Muscle of back (tissue), 11 donors: ENCODE measurements around the gene BTN3A1. TPM values are rescaled to one million over a fixed set of nuclear protein-coding genes. Genes with fewer than 3 reads are reported as not detected.
"Not testable (repeated sequence)": the region's sequence is repeated elsewhere in the genome, so short reads cannot be mapped to it uniquely, and the experiment has no call there.

Source experiments
- DNase-seq, 3 donors: peaks; one replicate each; pipeline versions ENCODE4 v3.0.0 to v3.0.0-alpha.2; 2013
- polyA plus RNA-seq, 10 donors: library from polyadenylated mRNA; unstranded; fragments of 120-200 nt; gene quantifications; one replicate each; pipeline ENCODE4 v1.2.1, GENCODE V29; 2013; ENCODE audit not compliant: insufficient read length in 10 of 10

The BTN3A1 gene
- polyA plus RNA-seq, 10 donors, result 18.2 to 37.0 (median 22.1) TPM

DNA sequence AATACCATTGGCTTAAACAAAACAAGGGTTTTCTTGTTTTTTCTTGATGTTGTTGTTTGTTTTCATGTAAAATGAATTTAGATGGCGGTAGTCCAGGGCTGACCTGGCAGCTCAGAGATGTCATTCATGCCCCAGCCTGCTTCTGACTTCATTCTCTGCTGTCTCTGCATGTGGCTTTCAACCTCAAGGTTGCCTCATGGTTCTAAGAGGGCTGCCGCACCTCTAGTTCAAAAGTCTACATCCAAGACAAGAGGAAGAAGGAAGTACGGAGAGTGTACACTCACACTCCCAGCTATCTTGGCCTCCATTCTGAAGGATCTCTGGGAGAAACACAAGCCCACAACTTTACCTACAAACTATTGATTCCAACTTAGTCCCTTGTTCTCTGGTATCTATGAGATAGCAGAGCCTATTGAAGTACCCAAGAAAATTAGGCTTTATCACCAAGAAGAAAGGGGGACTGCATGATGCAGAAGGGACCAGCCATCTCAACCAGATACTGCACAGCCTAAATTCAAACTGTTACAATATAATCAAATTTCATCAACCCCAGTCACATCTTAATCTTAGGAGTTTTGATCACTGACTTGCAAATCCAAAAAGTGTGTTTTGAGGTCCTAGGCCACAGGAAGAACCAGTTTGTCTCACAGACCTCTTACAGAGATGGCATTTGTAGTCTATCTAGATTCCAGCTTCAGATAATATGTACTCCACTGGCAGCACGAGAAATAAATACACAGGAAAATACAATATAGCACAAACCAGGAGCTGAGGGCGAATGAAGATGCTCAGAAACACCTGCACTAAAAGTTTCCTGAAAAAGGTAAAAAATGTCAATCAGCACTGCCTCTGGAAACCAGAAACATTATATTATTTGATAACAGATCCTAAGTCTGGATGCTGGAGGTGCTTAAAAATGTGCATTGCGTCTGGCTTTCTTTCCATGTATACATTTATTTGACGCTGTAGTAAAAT, 37.4 kb downstream of the BTN3A1 start:
- DNase-seq, result peak in 1 of 3 donors; percentile 8

DNA sequence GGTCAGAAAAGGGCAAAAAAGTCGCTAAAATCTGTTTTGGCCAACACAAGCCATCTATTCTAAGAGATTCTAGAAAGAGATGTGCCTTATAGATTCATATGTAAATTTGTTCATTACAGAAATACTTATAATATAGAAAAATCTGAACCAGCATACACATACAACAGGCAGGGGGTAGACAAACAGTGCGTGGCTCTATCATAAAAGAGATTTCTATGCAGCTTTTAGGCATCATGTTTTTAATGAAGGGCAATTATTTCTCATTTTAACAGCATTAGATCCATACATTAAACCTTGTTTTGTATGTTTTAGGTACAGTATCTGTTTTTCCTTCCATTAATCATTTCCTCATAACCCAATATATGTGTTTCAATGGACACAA, 38.9 kb downstream of the BTN3A1 start:
- no peak for DNase-seq

DNA sequence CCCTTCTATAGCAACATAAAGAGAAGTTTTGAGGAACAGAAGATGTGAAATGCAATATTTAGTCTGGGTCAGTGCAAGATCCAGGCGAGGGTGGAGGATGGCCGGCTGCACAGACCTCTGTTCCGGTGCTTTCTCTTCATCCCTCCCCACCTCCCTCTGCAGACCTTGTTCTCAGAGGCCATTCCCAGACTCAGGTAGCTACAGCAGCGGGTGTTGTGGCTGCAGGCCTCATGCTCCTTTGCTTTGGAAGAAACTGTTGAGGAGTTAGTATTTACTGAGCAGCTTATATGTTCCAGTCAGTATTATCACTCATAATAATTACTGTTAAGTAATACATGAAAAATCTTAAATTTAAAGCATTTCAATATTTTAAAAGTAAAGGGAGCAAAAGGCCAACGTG, 39.9 kb downstream of the BTN3A1 start:
- no peak for DNase-seq

- DNase-seq, result no peak
These were observed 44.0 kb downstream of the BTN3A1 start for GRCh38 chr6:26445934-26446667.

DNA sequence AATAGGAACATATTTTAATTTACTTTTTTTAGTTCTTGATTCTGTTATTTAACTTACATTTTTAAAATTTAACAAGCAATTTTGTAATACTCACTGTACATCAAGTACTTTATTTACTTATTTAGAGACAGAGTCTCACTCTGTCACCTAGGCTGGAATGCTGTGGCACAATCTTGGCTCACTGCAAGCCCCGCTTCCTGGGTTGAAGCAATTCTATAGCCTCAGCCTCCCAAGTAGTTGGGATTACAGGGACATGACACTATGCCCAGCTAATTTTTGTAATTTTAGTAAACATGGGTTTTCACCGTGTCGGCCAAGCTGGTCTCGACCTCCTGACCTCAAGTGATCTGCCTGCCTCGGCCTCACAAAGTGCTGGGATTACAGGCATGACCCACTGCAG, 45.2 kb downstream of the BTN3A1 start:
- no peak for DNase-seq

GRCh38 chr6:26450240-26450639, 48.2 kb downstream of the BTN3A1 start:
- DNase-seq, result no peak

GRCh38 chr6:26452631-26453235, 50.7 kb downstream of the BTN3A1 start:
- DNase-seq, result no peak

GRCh38 chr6:26454631-26455030, 52.6 kb downstream of the BTN3A1 start:
- no peak for DNase-seq

DNA sequence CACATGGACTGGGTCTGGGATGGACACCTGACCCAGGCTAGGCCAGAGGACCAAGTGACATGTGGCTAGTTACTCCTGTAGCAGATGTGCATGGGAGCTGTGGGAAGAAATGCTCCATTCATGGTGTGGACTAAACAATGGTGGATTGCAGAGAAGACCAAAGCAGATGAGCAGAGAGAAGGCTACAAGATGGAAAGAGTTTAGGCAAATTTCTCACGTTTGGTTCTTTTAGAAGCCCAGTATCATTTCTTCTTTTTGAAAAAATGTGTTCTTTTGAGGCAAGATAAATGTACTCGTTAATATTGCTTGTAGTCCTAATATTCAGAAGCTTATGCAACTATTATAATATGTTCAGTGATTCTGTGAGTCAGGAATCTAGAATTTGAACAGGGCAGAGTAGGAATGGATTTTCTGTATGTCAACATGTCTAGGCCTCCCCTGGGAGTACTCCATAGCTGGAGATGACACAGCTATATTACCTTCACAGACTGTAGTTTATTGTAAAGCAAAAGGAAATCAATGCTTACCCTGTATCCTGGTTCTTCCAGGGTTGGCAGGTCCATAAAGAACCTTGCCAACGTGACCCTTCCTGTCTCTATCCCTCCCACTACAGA, 53.4 kb downstream of the BTN3A1 start:
- no peak for DNase-seq

GRCh38 chr6:26457264-26457805, 55.3 kb downstream of the BTN3A1 start:
- no peak for DNase-seq

DNA sequence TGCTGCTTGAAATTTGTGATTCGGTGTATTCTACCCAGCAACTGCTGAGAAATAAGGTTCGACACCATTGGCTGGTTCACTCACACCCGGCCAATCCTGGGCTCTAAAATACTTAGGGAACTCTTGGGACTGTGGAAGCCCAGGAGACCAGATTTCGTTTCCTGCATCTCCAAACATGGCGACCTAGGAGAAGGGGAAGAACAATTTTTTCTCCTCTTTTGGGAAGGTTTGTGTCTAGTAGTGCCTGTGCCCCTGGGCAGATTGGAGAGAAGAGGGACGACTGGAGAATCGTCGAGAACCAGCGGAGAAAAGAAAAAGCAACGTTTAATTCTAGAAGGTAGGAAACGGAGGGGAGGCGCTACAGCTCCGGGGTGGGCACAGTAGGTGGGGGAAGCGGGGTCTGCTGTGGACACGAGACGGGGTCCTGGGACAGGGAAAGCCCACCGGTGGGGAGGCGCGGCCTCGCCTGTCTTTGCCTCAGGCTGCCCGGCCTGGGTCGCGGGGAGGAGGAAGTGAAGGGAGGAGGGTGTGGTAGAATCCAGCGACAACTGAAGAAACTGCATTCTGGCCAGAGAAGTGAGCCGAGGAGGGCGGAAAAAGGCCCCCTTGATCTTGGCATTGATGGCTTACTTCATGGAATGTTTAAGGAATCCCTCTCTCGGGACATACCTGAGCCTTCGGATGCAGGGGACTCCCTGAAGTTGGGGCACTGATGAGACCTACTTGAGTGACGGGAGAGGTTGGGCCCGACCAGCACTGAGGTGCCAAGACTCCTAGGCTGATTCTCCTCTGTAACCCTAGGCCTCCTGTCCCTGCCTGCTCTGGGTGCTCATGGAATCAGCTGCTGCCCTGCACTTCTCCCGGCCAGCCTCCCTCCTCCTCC, 56.0 kb downstream of the BTN3A1 start, which contains the start of gene BTN2A1:
Gene BTN2A1 (plus strand): TSS at position 150 of the 883 bp plus-strand sequence. CDS start 682 bp downstream, at position 832.
- peak; percentile 95 to 97 (median 96) for DNase-seq

DNA sequence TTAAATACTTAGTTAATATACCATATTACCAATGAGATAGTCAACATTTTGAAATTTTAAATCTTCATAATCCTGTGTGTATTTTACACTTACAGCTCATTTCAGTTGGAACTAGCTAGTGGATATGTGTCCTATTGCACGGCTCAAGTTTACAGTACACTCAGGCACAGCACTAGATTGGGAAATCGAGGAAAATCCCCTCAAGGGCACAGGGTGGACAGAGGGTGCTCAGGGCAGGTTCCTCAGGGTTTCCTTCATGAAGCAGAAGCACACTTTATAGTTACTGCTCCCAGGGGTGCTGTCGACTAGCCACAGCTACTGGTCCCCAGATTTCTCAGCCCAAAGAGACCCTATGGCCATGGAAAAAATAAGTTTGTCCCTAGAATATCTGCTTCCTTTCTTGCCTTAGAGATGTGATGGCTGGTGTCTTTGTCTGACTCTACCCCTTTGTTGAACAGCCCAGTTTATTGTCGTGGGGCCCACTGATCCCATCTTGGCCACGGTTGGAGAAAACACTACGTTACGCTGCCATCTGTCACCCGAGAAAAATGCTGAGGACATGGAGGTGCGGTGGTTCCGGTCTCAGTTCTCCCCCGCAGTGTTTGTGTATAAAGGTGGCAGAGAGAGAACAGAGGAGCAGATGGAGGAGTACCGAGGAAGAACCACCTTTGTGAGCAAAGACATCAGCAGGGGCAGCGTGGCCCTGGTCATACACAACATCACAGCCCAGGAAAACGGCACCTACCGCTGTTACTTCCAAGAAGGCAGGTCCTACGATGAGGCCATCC, 57.1 kb downstream of the BTN3A1 start:
- no peak for DNase-seq

GRCh38 chr6:26461353-26461752, 59.3 kb downstream of the BTN3A1 start:
- not testable (repeated sequence) for DNase-seq

DNA sequence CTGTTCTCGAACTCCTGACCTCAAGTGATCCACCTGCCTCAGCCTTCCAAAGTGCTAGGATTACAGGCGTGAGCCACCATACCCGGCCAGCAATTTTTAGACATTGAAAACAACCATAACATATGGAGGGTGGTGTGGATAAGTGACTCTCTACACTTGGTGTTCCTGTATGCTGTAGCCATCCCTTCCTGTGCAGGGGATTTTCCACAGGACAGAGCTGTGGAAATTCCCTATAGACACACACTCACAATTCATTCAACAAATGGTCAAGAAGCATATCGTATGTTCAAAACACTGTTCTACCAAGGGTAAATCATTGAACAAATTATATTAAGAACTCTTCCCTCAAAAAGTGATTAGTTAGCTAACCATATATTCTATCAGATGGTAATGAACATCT, 61.9 kb downstream of the BTN3A1 start:
- DNase-seq, result no peak

DNA sequence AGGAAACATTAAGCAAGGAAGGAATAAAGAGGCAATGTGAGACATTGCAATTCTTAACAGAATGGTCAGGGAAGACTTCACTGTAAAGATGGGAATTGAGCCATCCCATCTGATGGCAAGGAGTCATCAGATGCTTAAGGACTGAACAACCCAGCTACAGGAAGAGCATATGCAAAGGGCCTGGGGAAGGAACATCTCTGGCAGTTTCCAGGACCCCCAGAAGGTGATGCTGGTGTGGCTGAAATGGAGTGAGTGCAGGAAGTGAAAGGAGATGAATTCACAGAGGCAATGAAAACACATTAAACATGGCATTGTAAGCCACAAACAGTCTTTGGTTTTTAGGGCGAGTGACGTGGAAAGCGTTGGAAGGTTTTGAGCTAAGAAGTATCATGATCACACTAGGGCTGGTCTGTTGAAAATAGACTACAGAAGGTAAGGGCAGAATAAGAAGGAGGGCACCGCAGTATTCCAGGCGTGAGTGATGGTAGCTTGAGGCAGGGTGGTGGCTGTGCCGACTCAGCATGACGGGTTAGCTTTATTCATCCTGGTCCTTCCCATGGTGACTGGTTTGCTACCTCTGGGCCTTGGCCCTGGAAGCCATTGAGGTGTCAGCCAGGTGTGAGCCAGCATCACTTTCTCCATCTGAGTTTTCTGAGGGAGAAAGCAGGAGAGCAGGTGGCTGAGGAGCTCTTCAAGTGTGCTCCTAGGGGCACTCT, 62.5 kb downstream of the BTN3A1 start:
- DNase-seq, result no peak
